ENCODE results near the gene RGS17.

DNA sequence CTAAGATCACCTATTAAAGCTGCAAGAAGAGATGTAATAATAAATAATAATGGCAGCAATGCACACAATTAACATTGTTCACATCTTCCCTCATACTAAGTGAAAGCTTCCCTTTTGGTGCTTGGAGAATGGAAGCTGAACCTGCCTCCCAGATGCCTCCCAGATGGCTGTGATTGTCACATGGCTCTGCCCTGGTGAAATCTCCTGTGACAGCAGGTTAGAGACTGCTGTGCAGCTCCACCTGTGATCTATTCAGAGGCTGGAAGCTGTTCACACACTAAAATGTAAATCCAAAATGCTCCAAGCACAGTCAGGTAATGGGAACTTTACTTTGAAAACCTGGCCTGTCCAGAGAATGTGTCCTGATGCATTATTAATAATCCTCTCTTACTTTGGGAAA is 41.7 kb upstream of the RGS17 start:
- TF ChIP-seq POLR2A (IDR thresholded peaks at IDR 0.05), result no peak
- TF ChIP-seq CTCF (IDR thresholded peaks at IDR 0.05), result no peak
- TF ChIP-seq POLR2AphosphoS5 (IDR thresholded peaks at IDR 0.05), result no peak

Measured in transverse colon (tissue), 4 donors.